HG03060 (cell line): ENCODE results near the gene SUCO.

Experiments used
- ATAC-seq: cut with Tn5 transposase; IDR thresholded peaks from one replicate; pipeline ENCODE4 v1.9.1; 2021; ENCODE audit warnings: low read depth, moderate number of reproducible peaks; ENCODE audit not compliant: unreplicated experiment

The SUCO gene

DNA sequence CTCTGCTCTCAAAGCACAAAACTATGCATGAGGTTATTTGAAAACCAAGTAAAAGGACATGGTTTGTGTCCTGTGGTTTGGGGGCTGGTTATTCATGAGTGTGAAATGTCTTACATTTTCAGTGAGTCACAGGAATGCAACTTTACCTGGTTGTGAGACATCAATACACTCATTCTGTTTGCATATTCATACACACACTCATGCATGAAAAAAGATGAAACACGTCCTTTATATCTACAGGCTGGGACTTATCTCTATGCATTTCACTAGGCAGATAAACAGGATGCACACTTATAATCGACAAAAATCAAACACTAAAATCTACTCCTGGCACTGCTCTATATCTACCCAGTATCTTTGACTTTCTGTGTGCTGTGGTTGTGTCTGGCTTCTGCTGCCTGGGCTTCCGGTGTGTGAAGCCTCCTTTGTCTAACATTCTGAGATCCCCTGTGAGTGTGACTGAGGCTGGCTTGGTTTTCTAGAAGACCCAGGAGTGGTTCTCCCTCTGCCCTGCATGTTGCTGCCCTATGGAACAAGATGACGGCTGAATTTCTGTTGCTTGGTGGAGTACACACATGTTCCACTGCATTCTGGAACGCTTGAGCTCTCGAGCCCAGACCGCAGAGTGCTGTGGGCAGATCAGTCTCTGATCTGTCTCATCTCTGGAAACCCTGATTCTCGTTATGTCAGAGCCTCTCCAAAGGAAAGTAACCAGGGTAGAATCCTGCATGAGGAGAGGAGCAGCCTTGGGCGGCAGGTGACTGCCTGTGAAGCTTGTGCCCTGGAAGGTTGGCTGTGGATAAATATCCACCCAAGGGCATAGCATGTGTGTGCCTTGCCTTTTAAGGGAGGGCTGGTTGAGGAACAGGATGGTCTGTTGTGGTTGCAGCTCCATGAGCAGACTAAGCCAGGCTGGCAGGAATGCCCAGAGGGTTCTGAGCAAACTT lies 106.2 kb downstream of the SUCO start:
- peak; percentile 54 for ATAC-seq

DNA sequence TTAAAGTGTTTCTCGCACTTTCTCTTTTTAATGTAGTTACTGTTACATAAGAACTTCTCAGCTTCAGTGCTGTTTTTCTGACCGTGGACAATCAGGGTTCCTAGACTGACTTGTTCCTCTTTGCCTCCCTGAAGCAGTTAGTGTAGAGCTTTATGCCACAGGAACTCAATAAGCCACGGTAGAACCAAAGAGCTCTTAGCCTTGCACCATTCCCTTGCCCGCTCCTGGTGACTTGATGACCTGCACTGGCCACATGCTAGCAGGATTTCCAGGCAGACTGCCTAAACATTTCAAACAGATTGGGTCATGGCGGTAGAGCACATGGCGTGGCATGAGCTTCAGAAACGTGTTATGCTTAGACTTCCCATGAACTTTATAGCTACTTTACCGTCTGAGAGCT lies 107.2 kb downstream of the SUCO start:
- no peak for ATAC-seq

DNA sequence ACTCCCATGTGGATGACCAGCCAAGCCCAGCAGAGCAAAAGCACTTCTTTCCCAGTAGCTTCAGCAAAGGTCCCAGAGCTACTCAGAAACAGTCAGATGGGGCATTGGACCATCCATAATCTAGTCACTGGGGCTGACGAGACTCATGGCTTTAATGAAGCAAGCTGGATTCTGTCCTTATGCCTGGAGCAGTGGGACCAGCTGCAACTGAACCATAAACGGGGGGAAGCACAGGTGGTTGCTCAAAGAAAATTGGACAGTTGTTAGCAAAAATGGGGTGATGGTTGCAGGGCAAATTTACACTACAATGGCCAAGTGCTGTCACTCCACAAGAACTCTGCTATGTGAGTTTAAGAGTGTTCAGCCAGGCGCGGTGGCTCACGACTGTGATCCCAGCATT lies 108.5 kb downstream of the SUCO start:
- ATAC-seq: no peak

DNA sequence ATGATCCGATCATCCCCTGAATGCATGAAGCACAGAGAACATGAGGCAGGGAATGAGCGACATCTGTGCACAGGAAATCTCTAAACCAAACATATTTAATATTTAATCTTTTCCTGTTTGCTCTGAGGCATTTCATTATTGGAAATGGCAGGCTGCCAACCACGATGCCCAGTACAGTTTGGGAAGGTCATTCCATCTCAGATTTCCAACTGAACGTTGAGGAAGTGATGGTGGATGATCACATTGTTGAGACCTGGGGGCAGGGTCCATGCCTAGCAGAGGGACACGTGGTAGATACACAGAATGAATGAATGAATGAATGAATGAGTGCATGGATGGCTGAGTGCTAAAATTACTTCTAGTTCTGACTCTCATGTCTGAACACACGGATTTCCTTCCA lies 110.0 kb downstream of the SUCO start:
- no peak for ATAC-seq

DNA sequence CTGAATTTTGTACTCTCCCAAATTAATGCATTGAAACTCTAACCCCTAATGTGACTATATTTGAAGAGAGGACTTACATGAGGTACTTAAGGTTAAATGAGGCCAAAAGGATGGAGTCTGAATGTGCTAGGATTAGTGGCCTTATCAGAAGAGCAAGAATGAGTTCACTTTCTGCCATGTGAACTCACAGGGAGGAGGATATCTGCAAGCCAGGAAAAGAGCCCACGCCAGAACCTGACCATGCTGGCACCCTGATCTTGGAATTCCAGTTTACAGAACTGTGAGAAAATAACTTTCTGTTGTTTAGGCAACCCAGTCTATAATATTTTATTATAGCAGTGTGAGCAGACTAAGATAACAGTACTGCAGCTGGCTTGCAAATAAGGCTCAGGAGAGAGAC lies 113.7 kb downstream of the SUCO start:
- no peak for ATAC-seq

DNA sequence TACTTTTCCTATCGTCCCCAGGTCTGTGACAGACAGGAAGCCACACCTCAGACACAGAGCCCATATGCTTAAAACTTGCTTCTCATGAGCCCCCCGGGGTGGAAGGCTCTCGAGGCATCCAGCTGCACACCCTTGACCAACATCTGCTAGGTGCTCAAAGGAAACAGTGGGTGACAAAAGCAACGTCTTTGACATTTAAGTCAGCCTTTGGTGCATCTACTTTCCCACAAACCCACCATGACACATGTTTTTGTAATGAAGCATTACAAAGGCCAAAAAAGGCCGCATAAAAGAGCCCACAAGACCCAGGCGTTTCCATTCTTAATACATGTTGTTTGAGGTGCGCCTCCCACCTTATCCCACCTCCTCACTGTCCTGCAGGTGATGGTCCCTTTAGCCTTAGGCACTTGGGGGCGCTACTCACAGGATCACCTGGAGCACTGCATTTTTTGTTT lies 114.2 kb downstream of the SUCO start:
- no peak for ATAC-seq

DNA sequence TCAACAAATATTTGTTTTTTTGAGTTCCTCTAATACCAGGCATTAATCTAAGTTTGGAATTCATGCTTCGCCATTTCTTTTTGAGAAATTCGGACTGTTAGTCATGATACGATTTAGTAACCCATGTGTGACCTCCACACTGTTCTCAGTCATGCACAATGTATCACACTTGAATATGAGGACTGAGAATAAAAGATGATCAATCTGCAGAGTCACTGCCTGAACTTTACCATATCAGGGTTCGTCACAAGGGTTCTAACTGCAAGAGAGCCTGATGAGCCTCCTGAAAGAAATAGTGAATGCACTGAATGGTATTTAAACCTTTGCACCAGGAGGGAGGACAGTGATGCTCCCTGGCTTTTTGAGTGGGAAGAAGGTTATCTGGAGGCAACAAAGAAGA lies 115.0 kb downstream of the SUCO start:
- ATAC-seq: no peak

DNA sequence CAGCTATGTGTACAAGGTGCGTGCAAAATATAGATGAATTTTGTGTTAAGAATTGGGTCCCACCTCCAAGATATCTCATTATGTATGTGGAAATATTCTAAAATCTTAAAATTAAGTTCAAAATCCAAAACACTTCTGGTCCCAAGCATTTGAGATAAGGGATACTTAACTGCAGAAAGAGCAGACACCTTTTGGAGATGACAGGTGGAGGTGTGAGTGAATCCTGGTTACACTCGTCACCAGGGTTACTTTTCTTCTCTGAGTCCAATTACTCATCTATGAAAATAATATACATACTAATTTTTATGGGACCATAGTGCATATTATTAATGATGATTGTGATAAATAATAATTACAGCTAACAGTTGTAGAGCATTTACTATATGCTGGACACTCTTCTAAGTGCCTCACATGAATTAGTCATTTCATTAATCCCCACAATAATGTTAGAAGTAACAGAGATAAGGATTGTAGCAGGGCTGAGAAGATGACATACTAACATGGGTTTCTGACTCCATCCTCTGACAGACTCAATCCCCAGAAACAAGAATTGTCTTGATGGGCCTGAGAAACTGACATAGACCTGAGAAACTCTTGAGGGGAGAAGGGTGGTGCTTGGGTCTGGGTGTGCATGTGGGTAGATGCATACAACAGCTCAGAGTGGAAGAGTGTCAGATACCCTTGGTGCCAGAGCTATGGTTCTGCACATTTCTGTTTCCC lies 117.7 kb downstream of the SUCO start:
- ATAC-seq: no peak

DNA sequence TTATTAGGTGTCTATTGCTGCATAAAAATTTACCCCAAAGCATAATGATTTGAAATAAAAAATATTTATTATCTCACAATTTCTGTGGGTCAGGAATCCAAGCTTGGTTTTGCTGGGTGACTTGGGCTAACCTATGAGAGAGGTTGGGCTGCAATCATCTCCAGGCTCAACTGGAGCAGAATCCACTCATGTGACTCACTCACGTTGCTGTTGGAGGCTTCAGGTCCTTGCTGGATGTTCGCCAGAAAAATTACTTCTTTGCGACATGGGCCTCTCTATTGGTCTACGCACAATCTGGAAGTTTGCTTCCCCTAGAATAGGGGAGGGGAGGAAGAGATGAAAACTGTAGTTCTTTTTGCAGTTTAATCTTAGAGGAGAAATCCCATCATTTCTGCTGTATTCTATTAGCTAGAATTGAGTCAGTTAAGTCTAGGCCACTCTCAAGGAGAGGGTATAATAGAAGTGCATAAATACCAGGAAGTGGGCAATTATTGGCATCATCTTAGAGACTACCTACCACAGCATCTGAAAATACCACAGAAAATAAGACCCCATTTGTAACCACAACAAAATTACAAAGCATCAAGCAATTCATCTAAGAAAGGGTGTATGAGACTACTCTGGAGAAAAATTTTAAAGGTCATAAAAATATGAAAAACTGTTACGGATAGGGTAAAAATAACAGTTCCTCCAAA lies 120.2 kb downstream of the SUCO start:
- no peak for ATAC-seq

DNA sequence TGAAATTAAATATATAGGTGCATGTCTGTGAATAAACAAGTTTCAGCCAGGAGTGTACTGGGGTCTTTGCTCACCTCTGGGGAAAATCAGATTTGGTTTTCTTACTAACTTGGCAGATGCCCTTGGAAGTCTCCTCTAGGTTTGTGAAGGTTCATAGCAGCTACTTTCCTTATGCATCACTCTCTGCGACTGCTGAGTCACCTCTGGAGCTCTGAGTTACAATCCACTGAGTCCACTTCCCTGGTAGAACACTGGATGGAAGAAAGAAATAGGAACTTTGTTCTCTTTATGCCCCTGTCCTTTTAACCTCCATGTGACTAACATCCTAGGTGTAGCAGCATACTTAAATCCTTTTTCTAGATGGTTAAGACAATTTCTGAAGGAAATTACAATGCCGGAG lies 121.6 kb downstream of the SUCO start:
- ATAC-seq: no peak

DNA sequence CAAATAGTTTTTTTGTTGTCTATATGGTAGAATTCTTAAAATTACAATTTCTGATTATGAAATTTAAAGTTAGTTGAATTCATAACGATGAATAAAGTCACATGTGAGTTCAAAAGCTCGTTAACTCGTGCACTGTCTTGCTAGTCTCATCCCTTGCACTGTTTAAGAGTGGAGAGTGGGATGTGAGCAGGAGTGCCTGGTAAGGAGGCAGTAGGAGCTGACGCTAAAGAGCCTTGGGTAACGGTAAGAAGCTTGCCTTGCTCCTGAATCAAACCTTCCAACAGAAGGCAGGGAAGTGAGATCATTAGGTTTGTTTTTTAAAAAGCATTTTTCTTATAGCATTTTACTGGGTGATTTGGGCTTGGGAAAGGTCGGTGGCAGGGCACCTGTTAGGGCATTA lies 123.6 kb downstream of the SUCO start:
- ATAC-seq: no peak

DNA sequence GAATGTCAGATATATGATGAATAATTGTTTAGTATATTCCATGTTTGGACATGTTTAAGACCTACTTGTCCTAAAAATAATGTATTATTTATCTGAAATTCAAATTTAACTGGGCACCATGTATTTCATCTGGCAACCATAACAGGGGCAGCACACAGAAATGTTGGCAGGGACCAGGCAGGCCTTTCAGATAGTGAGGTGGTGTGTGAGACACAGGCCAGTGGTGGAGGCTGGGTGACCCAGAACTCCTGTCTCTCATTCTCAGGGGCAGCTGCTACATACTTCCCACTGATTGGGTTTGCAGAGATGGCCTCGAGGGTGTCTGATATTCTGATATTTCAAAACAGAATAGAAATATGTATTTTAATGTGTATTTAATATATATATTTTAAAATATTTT lies 124.6 kb downstream of the SUCO start:
- ATAC-seq: no peak

DNA sequence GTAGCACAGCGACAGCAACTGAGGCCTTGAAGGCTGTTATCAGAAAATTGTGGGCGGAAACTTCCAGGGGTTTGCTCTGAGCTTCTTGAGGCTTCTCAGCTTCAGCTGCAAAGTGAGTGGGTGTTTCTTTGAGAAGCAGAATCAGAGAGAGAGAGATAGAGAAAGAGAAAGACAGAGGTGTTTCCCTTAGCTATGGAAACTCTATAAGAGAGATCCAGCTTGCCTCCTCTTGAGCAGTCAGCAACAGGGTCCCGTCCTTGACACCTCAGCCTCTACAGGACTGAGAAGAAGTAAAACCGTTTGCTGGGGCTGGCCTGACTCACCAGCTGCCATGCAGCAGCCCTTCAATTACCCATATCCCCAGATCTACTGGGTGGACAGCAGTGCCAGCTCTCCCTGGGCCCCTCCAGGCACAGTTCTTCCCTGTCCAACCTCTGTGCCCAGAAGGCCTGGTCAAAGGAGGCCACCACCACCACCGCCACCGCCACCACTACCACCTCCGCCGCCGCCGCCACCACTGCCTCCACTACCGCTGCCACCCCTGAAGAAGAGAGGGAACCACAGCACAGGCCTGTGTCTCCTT lies 126.0 kb downstream of the SUCO start, which contains the start of gene FASLG:
Gene FASLG (plus strand): TSS at position 233 of the 583 bp plus-strand sequence. CDS start 99 bp downstream, at position 332.
- ATAC-seq: no peak

DNA sequence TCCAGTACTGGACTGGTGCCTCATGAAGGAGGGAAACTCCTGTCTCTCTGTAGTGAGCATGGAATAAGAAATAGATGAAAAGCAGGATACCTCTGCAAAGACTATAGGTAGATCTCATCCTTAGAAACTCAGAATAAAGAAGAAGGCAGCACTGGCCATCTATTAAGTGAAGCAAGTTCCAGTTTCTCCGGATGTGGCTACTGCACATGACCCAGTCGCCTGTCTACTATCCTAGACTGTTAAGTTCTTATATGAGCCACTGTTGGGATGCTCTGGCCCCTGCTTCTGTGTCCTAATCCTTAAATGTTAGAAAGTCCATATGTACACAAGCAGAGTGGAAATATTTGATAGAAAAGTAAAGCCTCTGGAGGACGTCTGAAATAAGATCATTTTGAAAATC lies 128.2 kb downstream of the SUCO start:
- no peak for ATAC-seq
